Lower leg skin (tissue), 3 donors: ENCODE data around the gene JCAD.

Experiments
- POLR2A ChIP-seq, 2 donors: fragments of 450-650 bp; IDR thresholded peaks; one replicate each; pipeline ENCODE4 v1.6.1; 2016 to 2017; ENCODE audit warnings: antibody characterized with exemption in 2 of 2, mild to moderate bottlenecking in 1 of 2, moderate library complexity in 1 of 2
- TF ChIP-seq, protein P1 (sequence below), 3 donors: fragments of 450-650 bp; IDR thresholded peaks; one replicate each; pipeline ENCODE4 v1.5.1; 2016; ENCODE audit warnings: antibody characterized with exemption in 3 of 3, mild to moderate bottlenecking in 3 of 3, moderate library complexity in 2 of 3

DNA sequence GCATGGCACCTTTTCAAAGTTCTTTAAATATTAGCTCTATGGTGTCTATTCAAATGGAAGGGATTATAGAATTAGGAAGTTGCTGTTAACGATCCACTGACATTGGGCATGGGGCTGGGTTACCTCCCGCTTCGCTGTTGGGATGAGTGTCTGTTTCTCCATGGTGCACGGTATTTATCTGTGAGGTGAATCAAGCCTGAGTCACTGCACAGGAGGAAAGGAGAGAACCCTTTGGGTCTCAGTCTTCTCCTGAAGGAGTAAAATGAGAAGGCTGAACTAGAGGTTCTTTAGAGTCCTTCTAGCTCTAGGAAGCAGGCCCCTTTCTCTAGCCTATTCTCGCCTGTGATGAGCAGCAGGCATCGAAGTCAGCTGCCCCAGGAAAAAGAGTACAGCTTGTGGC lies 7.3 kb downstream of the JCAD start:
- TF ChIP-seq, protein P1, sequence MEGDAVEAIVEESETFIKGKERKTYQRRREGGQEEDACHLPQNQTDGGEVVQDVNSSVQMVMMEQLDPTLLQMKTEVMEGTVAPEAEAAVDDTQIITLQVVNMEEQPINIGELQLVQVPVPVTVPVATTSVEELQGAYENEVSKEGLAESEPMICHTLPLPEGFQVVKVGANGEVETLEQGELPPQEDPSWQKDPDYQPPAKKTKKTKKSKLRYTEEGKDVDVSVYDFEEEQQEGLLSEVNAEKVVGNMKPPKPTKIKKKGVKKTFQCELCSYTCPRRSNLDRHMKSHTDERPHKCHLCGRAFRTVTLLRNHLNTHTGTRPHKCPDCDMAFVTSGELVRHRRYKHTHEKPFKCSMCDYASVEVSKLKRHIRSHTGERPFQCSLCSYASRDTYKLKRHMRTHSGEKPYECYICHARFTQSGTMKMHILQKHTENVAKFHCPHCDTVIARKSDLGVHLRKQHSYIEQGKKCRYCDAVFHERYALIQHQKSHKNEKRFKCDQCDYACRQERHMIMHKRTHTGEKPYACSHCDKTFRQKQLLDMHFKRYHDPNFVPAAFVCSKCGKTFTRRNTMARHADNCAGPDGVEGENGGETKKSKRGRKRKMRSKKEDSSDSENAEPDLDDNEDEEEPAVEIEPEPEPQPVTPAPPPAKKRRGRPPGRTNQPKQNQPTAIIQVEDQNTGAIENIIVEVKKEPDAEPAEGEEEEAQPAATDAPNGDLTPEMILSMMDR (IDR thresholded peaks at IDR 0.05) = no peak
- no peak for TF ChIP-seq POLR2A (IDR thresholded peaks at IDR 0.05)
